ENCODE measurements around the gene LRP1B.

The LRP1B gene

DNA sequence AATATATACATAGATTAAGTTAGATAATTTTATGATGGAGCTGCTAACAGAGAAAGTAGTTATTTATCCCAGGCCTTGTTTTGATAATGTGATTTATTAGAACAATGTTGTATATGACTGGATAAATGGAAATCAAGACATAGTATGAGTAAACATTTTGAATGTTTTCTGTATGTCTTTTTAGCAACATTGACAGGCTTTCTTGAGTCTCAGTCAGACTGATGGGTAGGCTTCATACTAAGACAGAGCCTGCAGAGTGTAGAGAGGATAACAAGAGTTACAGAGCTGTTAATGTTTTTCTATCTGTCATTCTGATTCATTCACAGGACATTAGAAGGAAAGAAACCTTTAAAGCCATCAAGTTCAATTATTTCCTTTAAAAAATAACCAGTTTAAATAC lies 478.5 kb downstream of the LRP1B start:
- no peak for FAIRE-seq

GRCh38 chr2:141647353-141647752 lies 483.5 kb downstream of the LRP1B start:
- no peak for FAIRE-seq

DNA sequence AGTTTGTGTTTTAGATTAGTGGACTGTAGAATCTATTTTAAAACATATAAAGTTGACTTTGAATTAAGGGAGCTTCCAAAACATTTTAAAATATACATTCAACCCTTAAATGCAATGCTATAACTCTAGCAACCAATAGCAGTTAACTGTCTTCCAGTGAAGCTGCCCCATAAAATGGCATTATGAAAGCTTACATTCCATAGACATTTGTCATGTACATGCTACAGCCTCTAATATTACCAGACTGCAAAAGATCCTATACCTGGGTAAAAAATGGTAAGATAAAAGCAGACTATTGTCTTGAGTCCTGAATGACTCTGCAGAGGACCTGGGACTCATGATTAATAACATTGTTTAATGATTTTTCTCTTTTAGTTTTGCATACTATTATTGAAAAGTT lies 489.4 kb downstream of the LRP1B start:
- no peak for FAIRE-seq

GRCh38 chr2:141639809-141640208 lies 491.0 kb downstream of the LRP1B start:
- FAIRE-seq, result no peak

DNA sequence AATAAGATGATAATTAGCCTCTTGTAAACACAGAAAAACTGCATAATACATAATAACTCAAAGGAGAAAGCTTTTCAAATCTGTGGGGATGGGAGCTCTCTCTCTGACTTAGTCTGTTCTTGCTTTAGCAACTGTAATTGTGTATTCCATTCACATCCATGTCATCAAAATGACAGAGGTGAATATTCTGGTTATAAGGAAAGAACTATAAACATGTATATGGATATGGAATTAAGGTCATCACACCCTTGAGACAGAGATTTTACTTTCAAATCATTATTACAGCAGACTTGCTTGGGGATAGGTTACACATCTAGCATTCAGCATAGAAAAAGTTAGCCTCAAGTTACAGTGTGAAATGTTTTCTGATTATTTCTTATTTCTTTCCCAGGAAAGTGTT lies 497.7 kb downstream of the LRP1B start:
- FAIRE-seq, result no peak

- FAIRE-seq, result no peak
Observed at GRCh38 chr2:141630407-141630930, 500.3 kb downstream of the LRP1B start.

DNA sequence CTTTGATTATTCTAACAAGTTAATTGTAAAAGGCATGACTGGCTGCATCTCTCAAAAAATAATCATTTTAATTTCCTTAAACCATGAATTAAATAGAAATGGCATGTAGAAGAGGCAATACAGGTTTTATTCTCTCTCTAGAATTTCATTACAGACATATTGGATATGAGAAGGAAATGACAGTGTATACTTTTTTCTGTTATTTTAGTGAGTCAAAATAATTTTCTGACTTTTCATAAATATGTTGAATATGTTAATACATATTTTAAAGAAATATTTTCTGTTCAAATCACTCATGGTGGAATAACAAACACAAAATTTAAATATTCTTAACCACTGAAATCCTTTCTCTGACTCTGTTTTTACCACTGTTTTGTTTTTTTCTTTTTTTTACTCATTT lies 510.4 kb downstream of the LRP1B start:
- FAIRE-seq, result no peak

DNA sequence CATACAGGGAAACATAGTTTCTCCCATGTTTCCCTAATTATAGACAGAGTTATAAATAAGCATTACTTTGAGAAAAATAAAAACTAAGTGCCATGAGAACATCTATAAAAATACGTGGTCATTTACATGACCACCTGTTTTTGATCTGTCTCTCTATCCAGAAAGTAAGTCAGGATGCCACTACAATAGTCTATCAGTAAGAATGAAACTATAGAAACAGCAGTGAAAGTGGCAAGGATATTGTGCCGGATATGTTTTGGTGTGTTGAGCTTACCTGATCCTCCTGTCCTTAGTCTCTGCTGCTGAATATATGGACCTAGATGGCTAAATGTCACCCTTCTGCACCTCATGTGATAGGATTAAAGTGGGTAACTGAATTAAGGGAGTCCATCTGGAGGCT lies 512.4 kb downstream of the LRP1B start:
- FAIRE-seq, result no peak

DNA sequence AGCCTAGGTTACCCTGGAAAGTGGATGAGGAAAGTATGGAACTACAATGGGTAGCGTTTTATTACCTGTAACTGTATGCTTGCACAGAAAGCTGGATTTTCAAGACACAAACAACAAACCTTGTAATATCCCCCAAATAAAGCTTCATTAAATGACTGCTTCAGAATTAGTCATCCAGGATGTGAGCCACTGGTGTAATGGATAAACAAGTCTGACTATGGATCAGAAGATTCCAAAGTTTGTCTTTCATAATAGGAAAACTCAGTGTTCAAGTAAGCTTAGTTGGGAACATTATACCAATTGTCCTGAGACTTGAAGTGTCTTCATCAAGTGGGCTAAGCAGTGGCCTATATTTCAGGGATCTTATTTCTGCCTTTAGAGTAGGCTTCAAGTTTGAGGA lies 518.8 kb downstream of the LRP1B start:
- no peak for FAIRE-seq

- no peak for FAIRE-seq
Observed at GRCh38 chr2:141611176-141611571, 519.6 kb downstream of the LRP1B start.

GRCh38 chr2:141610564-141611175 lies 520.1 kb downstream of the LRP1B start:
- no peak for FAIRE-seq

- no peak for FAIRE-seq
Observed at GRCh38 chr2:141605163-141605562, 525.7 kb downstream of the LRP1B start.

- FAIRE-seq, result no peak
Observed at GRCh38 chr2:141601511-141602152, 529.2 kb downstream of the LRP1B start.

- no peak for FAIRE-seq
Observed at GRCh38 chr2:141599721-141600120, 531.1 kb downstream of the LRP1B start.

GRCh38 chr2:141598982-141599381 lies 531.8 kb downstream of the LRP1B start:
- no peak for FAIRE-seq

GRCh38 chr2:141595316-141595920 lies 535.4 kb downstream of the LRP1B start:
- FAIRE-seq, result no peak

DNA sequence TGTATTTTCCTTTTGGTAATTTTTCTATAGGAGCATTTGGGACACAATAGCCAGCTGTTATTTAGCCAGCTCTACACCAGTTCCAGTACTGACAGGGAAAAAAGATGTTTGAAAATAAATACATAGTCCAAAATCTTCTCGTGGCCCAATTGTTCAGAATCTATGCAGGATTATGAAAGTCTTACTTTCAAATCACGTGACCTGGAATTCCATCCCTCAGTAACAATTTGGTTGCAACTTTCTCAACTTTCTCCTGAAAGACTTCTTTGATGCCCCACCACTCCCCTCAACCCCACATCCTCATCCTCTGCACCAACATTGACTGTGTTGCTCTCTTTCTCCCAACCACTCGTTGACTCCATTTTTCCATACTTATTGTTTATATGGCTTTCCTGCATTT lies 539.0 kb downstream of the LRP1B start:
- no peak for FAIRE-seq

- FAIRE-seq, result no peak
Observed at GRCh38 chr2:141590620-141591019, 540.2 kb downstream of the LRP1B start.

DNA sequence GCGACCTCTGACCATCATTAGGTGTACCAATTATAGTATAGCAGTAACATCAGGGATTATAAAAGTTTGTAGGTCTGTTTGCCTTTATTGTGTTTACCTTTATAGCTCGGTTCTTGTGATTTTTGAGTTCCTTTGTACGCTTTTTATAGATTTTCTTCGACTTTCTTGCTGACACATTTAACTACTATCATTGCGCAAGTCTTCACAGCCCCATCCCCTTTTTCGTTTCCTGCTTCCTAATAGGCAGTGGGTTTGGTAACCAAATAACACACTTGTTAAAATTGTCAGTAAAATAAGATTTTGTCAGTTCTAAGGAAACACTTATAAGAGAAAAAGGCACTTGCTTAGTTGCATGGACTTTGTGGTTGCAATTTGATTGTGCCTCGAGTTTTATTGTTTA lies 541.5 kb downstream of the LRP1B start:
- FAIRE-seq, result no peak

DNA sequence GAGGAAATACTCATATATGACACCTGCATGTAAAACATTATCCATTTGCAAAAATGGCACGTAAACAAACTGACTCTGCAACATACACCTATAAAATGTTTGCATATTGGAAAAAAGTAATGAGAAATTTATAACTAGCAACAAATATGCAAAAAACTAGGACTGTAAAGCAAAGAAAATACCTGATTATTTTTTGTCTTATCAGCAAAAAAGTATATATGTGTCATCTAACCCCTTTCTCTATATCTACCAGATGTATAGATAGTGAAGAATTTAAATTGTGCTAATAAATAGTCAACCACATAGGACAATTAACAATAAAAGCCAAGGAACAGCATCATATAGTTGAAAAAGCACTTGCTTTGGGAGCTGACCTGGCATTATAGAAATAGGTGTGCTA lies 543.8 kb downstream of the LRP1B start:
- no peak for FAIRE-seq

DNA sequence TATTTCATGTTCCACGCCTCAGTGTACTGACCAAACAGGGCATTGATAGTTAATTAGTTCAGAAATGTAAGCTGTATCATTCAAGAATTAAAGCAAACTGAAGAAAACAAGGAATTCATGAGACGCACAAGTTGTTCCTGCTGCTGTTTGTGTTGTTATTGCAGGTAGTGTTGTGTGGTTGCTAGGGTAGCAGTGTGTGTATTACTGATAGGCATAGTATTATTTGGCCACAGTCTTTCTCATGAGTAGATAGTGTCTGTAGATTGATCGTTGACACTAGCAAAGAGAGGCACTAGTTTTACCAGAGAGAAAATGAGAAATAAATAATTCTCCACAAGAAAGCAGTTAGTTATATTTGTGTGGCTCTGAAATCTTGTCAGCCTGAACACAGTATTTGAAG lies 548.6 kb downstream of the LRP1B start:
- FAIRE-seq, result no peak

DNA sequence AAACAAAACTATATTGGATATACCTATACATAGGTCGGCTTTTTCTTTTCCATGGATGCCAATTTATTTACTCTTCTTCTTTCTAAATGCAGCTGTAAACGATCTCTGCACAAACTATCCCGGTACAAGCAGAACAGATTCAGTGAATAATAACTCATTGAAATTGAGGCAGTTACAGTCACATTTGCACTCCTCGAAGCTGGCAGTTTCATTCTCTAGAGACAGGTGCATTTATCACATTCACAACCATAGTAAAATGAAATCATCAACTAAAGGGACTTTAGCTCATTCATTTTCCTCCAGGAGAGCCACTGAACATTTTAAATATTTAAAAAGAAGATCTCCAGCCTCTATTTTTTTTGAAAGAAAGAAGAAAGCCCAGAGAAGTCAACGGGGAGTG lies 551.7 kb downstream of the LRP1B start:
- FAIRE-seq, result no peak

DNA sequence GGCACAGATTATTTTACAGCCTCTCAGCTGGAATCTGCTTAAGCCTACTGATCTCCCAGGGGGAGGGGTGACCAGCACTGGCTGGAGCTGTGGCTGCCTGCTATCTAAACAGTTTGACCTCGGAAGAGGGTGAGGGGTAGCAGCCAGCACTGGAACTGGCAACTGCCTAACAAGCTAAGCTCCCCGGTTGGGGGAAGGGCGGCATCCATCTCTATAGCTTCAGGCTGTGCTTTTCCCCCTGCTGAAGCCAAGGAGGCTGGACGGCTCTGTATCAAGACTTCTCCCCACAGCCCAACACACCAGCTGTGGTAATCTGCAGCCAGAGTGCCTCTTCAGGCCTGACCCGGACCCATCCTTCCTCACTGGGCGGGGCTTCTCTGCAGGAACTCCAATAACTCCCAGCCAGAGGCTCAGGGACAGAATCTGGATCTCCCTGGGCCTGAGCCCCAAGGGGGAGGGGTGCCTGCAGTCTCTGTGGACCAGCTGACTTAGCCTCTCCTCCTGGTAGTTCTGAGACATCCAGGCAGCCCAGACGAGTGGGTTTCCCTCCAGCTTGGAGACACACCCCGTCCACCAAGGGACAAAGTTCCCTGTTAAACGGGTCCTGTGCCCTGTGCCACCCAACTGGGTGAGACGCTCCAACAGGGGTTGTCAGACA lies 560.2 kb downstream of the LRP1B start:
- no peak for FAIRE-seq

- no peak for FAIRE-seq
Observed at GRCh38 chr2:141569941-141570340, 560.9 kb downstream of the LRP1B start.
